GM23248 (cell line): Measurements from ENCODE around the gene CEP126. TPM values are rescaled to one million over a fixed set of nuclear protein-coding genes. Genes with fewer than 3 reads are reported as not detected.
A peak's percentile ranks its signal among the peaks of the same experiment; 100 is the strongest.

Experiments used
- DNase-seq: peaks from one replicate; pipeline ENCODE4 v3.0.0-alpha.2; 2015
- H2AFZ ChIP-seq: fragments of 200-600 bp; sonication (generic); 2 replicates; pipeline ENCODE4 v1.6.1; 2016; ENCODE audit warnings: antibody characterized with exemption
- H3F3A ChIP-seq: fragments of 200-600 bp; sonication (generic); 2 replicates; pipeline ENCODE4 v1.6.1; 2016; ENCODE audit warnings: mild to moderate bottlenecking, antibody characterized with exemption, mixed run types; ENCODE audit not compliant: insufficient read depth
- H3K27ac ChIP-seq: fragments of 200-600 bp; sonication (generic); 2 replicates; pipeline ENCODE4 v1.5.1; 2016; ENCODE audit warnings: mild to moderate bottlenecking
- H3K27me3 ChIP-seq: fragments of 200-600 bp; sonication (generic); replicated peaks from 2 replicates; pipeline ENCODE4 v1.6.1; 2016; ENCODE audit warnings: mild to moderate bottlenecking; ENCODE audit not compliant: insufficient read depth
- H3K36me3 ChIP-seq: fragments of 200-600 bp; sonication (generic); 2 replicates; pipeline ENCODE4 v1.6.1; 2016; ENCODE audit warnings: low read depth, mild to moderate bottlenecking
- H3K4me1 ChIP-seq: fragments of 200-600 bp; sonication (generic); 2 replicates; pipeline ENCODE4 v1.6.1; 2016; ENCODE audit warnings: mild to moderate bottlenecking; ENCODE audit not compliant: insufficient read depth
- H3K4me2 ChIP-seq: fragments of 200-600 bp; sonication (generic); one replicate; pipeline ENCODE4 v1.6.1; 2016; ENCODE audit warnings: mild to moderate bottlenecking; ENCODE audit not compliant: unreplicated experiment
- H3K4me3 ChIP-seq: fragments of 200-600 bp; sonication (generic); 2 replicates; pipeline ENCODE4 v1.5.1; 2016; ENCODE audit warnings: mild to moderate bottlenecking
- H3K79me2 ChIP-seq: fragments of 200-600 bp; sonication (generic); 2 replicates; pipeline ENCODE4 v1.6.1; 2016; ENCODE audit warnings: mild to moderate bottlenecking; ENCODE audit not compliant: insufficient read depth
- H3K9ac ChIP-seq: fragments of 200-600 bp; sonication (generic); 2 replicates; pipeline ENCODE4 v1.6.1; 2016; ENCODE audit warnings: mild to moderate bottlenecking
- H3K9me2 ChIP-seq: fragments of 200-600 bp; sonication (generic); 2 replicates; pipeline ENCODE4 v1.6.1; 2016; ENCODE audit warnings: mixed run types, mild to moderate bottlenecking, moderate library complexity; ENCODE audit not compliant: insufficient read depth
- H3K9me3 ChIP-seq: fragments of 200-600 bp; sonication (generic); one replicate; pipeline ENCODE4 v1.6.1; 2017; ENCODE audit warnings: low read depth
- H4K20me1 ChIP-seq: fragments of 200-600 bp; sonication (generic); 2 replicates; pipeline ENCODE4 v1.6.0; 2016; ENCODE audit not compliant: insufficient read depth
- EZH2 ChIP-seq: fragments of 200-600 bp; sonication (generic); IDR thresholded peaks from 2 replicates; pipeline ENCODE4 v1.6.1; 2018; ENCODE audit warnings: antibody characterized with exemption, mild to moderate bottlenecking; ENCODE audit not compliant: insufficient read depth, poor library complexity, severe bottlenecking
- EZH2phosphoT487 ChIP-seq: fragments of 200-600 bp; sonication (generic); IDR thresholded peaks from 2 replicates; pipeline ENCODE4 v1.6.1; 2018; ENCODE audit warnings: antibody characterized with exemption, moderate library complexity, mild to moderate bottlenecking, low read depth; ENCODE audit not compliant: insufficient read depth
- WGBS, 2 experiments: methylation state at CpG; one replicate each; pipeline ENCODE4 v1.1.6; 2015 to 2017; ENCODE audit warnings: low lambda C conversion rate in 2 of 2, low coverage in 1 of 2; ENCODE audit errors: missing lambda C conversion rate in 2 of 2; 5-methylcytosine and 5-hydroxymethylcytosine counted together
- in situ Hi-C: fragments of 300-500 bp; cut with MboI; formaldehyde crosslinking; loops from 2 replicates; pipeline ENCODE4 v1.15.0; 2020
- polyA plus RNA-seq: library from polyadenylated mRNA; unstranded; fragments of >200 nt; fragmentation: Nextera tagmentation; extraction: Ambion mirVana; gene quantifications from 2 replicates; pipeline ENCODE4 v1.2.1, GENCODE V29; 2016
- total RNA-seq: library from RNA; depleted of rRNA; stranded (reverse); fragments of >200 nt; shearing (Covaris generic); gene quantifications from 2 replicates; pipeline ENCODE4 v1.2.3, GENCODE V29; 2014

The CEP126 gene
- total and polyA plus RNA-seq, 2 experiments from 2014 or later: 2.9 to 3.5 TPM

- H3K27me3 ChIP-seq: no peaks in the 10 kb centered on the region
- WGBS, 2 experiments: 5 to 17% methylated on average over 2 of the region's 2 CpGs
- no peak for DNase-seq
- H3K27ac ChIP-seq: peak within 1 kb of the TSS; percentile 98
- TF ChIP-seq EZH2 (no peak), EZH2phosphoT487 (no peak)
- H3K36me3 ChIP-seq: no peaks in the 10 kb centered on the region
- H3K9me2 ChIP-seq: no peaks in the 10 kb centered on the region
- H3K9ac ChIP-seq: peak within 1 kb of the TSS; percentile 97
- in situ Hi-C loops: no loop called here
- no peaks in the 10 kb centered on the region for H3K79me2 ChIP-seq
- no peaks in the 10 kb centered on the region for H3K9me3 ChIP-seq
- H3K4me2 ChIP-seq: peak within 1 kb of the TSS; percentile 81
- H3K4me1 ChIP-seq: peaks cover 21% of the 10 kb centered on the region
- H2AFZ ChIP-seq: peak within 1 kb of the TSS; percentile 88
- peak within 1 kb of the TSS; percentile 86 for H3K4me3 ChIP-seq
- H4K20me1 ChIP-seq: no peaks in the 10 kb centered on the region
- peaks cover 23% of the 10 kb centered on the region for H3F3A ChIP-seq
These were observed 1.6 kb downstream of the CEP126 start, which contains the start of gene ANGPTL5 for GRCh38 chr11:101916422-101916821. TSS of gene ANGPTL5 (minus strand) at chr11:101916522. CDS start at chr11:101907909, 8,613 bp downstream.

- no peaks in the 10 kb centered on the region for H3K9me3 ChIP-seq
- no peaks in the 10 kb centered on the region for H3K9me2 ChIP-seq
- TF ChIP-seq EZH2phosphoT487 (no peak), EZH2 (no peak)
- no peak overlapping the region for H3K27ac ChIP-seq
- H4K20me1 ChIP-seq: no peaks in the 10 kb centered on the region
- DNase-seq: no peak
- peaks cover 21% of the 10 kb centered on the region for H3K4me1 ChIP-seq
- H3K4me2 ChIP-seq: no peak overlapping the region
- H3K4me3 ChIP-seq: no peak overlapping the region
- H3K9ac ChIP-seq: no peak overlapping the region
- in situ Hi-C loops: no loop called here
- H3K36me3 ChIP-seq: no peaks in the 10 kb centered on the region
- H2AFZ ChIP-seq: no peak overlapping the region
- H3F3A ChIP-seq: peaks cover 23% of the 10 kb centered on the region
- no peaks in the 10 kb centered on the region for H3K79me2 ChIP-seq
- no peaks in the 10 kb centered on the region for H3K27me3 ChIP-seq
These were observed 2.4 kb downstream of the CEP126 start for GRCh38 chr11:101917226-101917625.

GRCh38 chr11:101920992-101921391 lies 6.2 kb downstream of the CEP126 start:
- peaks cover 9% of the 10 kb centered on the region for H3K4me1 ChIP-seq
- no peaks in the 10 kb centered on the region for H3K79me2 ChIP-seq
- H3K4me3 ChIP-seq: no peak overlapping the region
- H3K36me3 ChIP-seq: no peaks in the 10 kb centered on the region
- H3K4me2 ChIP-seq: no peak overlapping the region
- no peaks in the 10 kb centered on the region for H3K9me2 ChIP-seq
- no peak overlapping the region for H3K27ac ChIP-seq
- no peaks in the 10 kb centered on the region for H3K27me3 ChIP-seq
- H4K20me1 ChIP-seq: no peaks in the 10 kb centered on the region
- 0 out of 2 replicates have a peak, but pooled peaks cover 5% of the 10 kb centered on the region for H3F3A ChIP-seq
- WGBS, 2 experiments: 91 to 94% methylated on average over 1 of the region's 1 CpG
- DNase-seq: no peak
- no peak for TF ChIP-seq EZH2
- no peak for TF ChIP-seq EZH2phosphoT487
- no peaks in the 10 kb centered on the region for H3K9me3 ChIP-seq
- H3K9ac ChIP-seq: no peak overlapping the region
- H2AFZ ChIP-seq: no peak overlapping the region
- in situ Hi-C loops: no loop called here

- WGBS, 2 experiments: 98 to 100% methylated on average over 2 of the region's 2 CpGs
- no peaks in the 10 kb centered on the region for H3K79me2 ChIP-seq
- no peaks in the 10 kb centered on the region for H3K36me3 ChIP-seq
- no peaks in the 10 kb centered on the region for H4K20me1 ChIP-seq
- H3K9me2 ChIP-seq: no peaks in the 10 kb centered on the region
- no peaks in the 10 kb centered on the region for H3K9me3 ChIP-seq
- no peaks in the 10 kb centered on the region for H3F3A ChIP-seq
- in situ Hi-C loops: no loop called here
- no peak for TF ChIP-seq EZH2phosphoT487
- TF ChIP-seq EZH2: no peak
- H3K4me3 ChIP-seq: no peak overlapping the region
- H2AFZ ChIP-seq: no peak overlapping the region
- no peaks in the 10 kb centered on the region for H3K27me3 ChIP-seq
- no peak overlapping the region for H3K27ac ChIP-seq
- no peaks in the 10 kb centered on the region for H3K4me1 ChIP-seq
- no peak for DNase-seq
- H3K9ac ChIP-seq: no peak overlapping the region
- no peak overlapping the region for H3K4me2 ChIP-seq
These were observed 8.7 kb downstream of the CEP126 start for GRCh38 chr11:101923554-101923953.
